ENCODE data around the gene TIMP2. TPM values are rescaled to one million over a fixed set of nuclear protein-coding genes. Genes with fewer than 3 reads are reported as not detected.

Gene TIMP2
- total RNA-seq, 1 experiment from 2014 or later = 29.0 TPM

GRCh38 chr17:78861229-78861628 is 64.0 kb downstream of the TIMP2 start:
- Histone ChIP-seq H3K4ac (ENCODE audit: low read depth, low read length) (no peak overlapping the region), H4K20me1 (ENCODE audit: control insufficient read depth, insufficient read depth, insufficient read length) (no peaks in the 10 kb centered on the region), H3K27me3 (ENCODE audit: insufficient read depth, low read length) (no peaks in the 10 kb centered on the region), H3K9me3 (ENCODE audit: control insufficient read depth, low read depth, low read length) (no peaks in the 10 kb centered on the region), H3K18ac (ENCODE audit: insufficient read length, low read depth, low read length) (no peak overlapping the region), H3K56ac (ENCODE audit: insufficient read length, low read depth, low read length) (no peak overlapping the region), H3K14ac (ENCODE audit: insufficient read depth, low read length) (no peak overlapping the region), H2BK20ac (ENCODE audit: low read depth, low read length, poor library complexity, severe bottlenecking) (no peak overlapping the region), H4K91ac (ENCODE audit: insufficient read length, low read depth, low read length) (no peak overlapping the region), H4K8ac (replicated peaks; ENCODE audit: insufficient read length, low read depth, low read length) (no peak overlapping the region), H3T11ph (ENCODE audit: low read length) (no peak overlapping the region), H2BK5ac (ENCODE audit: insufficient read length, low read length) (no peak overlapping the region), H4K5ac (ENCODE audit: insufficient read length, low read depth, low read length) (no peak overlapping the region), H3K27ac (ENCODE audit: insufficient read length, low read depth, low read length) (no peak overlapping the region), H2BK15ac (ENCODE audit: low read depth, low read length) (no peak overlapping the region), H2BK12ac (ENCODE audit: insufficient read length, low read depth, low read length) (no peak overlapping the region), H3K4me1 (ENCODE audit: insufficient read depth, low read length) (no peaks in the 10 kb centered on the region; the same call in 1 of the 2 replicates), H3K79me1 (ENCODE audit: insufficient read depth, low read depth, low read length, poor library complexity, severe bottlenecking) (no peaks in the 10 kb centered on the region), H2AK5ac (ENCODE audit: insufficient read length, low read length) (no peak overlapping the region), H3K9ac (ENCODE audit: extremely low read depth, insufficient read length, low read length) (no peak overlapping the region), H2AFZ (ENCODE audit: low read length) (no peak overlapping the region), H3K79me2 (ENCODE audit: insufficient read depth, low read length) (no peaks in the 10 kb centered on the region), H3K23me2 (ENCODE audit: insufficient read length, low read depth, low read length, poor library complexity, severe bottlenecking) (no peaks in the 10 kb centered on the region), H2BK120ac (ENCODE audit: low read depth, low read length, poor library complexity, severe bottlenecking) (no peak overlapping the region), H3K23ac (ENCODE audit: insufficient read length, low read depth, low read length) (no peak overlapping the region), H3K4me2 (ENCODE audit: insufficient read depth, insufficient read length, low read length) (no peak overlapping the region)
- no peak overlapping the region for H3K4me3 Mint-ChIP-seq
- H3K9me3 Mint-ChIP-seq = no peaks in the 10 kb centered on the region
- WGBS (ENCODE audit: extremely low coverage, insufficient read length, low lambda C conversion rate) = no CpG with 5 or more reads among the region's 4 CpGs
- no peak for TF ChIP-seq CTCF (conservative IDR thresholded peaks at IDR 0.05)
- peaks cover 1 to 12% (median 10%) of the 10 kb centered on the region in 3 experiments; a peak in 6 of 7 replicates for H3K36me3 Mint-ChIP-seq (ENCODE audit: insufficient read depth in 1 of 3, low read depth in 3 of 3)
- H3K27me3 Mint-ChIP-seq (ENCODE audit: low read depth) = no peaks in the 10 kb centered on the region
- DNase-seq = no peak
- H3K4me1 Mint-ChIP-seq = peaks cover 2 to 3% of the 10 kb centered on the region in 2 experiments; a peak in 1 of 4 replicates
- no peak overlapping the region for H3K27ac Mint-ChIP-seq

All from H9 (cell line).